AG04450 (cell line): Measurements from ENCODE around the gene FXN. TPM values are rescaled to one million over a fixed set of nuclear protein-coding genes. Genes with fewer than 3 reads are reported as not detected.

Source experiments
- CTCF ChIA-PET: fragments of 300-600, 350-600 bp; formaldehyde crosslinking; extraction: SDS; loops from one replicate; lab custom pipeline; 2022; ENCODE audit warnings: antibody characterized with exemption, inconsistent platforms; lab: Charles Lee
- POLR2A ChIA-PET: fragments of 350-600 bp; formaldehyde crosslinking; extraction: SDS; loops from one replicate; lab custom pipeline; 2021; ENCODE audit warnings: antibody characterized with exemption, inconsistent platforms; lab: Yijun Ruan, JAX
- DNase-seq: peaks from one replicate; pipeline ENCODE4 v3.0.0-alpha.2; 2011; ENCODE audit warnings: low read depth, low spot score
- H3K27ac ChIP-seq: one replicate; pipeline ENCODE4 v1.5.1; 2012; ENCODE audit warnings: low read depth, low read length, control low read depth
- H3K27me3 ChIP-seq: one replicate; pipeline ENCODE4 v1.6.0; 2012; ENCODE audit warnings: low read length; ENCODE audit not compliant: control insufficient read depth, insufficient read depth
- H3K4me3 ChIP-seq: 2 replicates; pipeline ENCODE4 v1.5.1; 2011; ENCODE audit warnings: mild to moderate bottlenecking, low read depth, low read length, control low read depth
- H3K9me3 ChIP-seq: 2 replicates; pipeline ENCODE4 v1.5.1; 2012; ENCODE audit warnings: low read length; ENCODE audit not compliant: control insufficient read depth, insufficient read depth
- polyA plus RNA-seq: library from polyadenylated mRNA; depleted of rRNA; stranded (reverse); fragments of >200 nt; gene quantifications from 2 replicates; pipeline ENCODE4 v1.2.3, GENCODE V29; 2011
- TF ChIP-seq, protein P1 (sequence below): IDR thresholded peaks from 2 replicates; pipeline ENCODE4 v1.5.1; 2011; ENCODE audit warnings: low read depth, low read length, control low read depth, inconsistent platforms

FXN gene
- polyA plus RNA-seq, 1 experiment, result 18.0 TPM

DNA sequence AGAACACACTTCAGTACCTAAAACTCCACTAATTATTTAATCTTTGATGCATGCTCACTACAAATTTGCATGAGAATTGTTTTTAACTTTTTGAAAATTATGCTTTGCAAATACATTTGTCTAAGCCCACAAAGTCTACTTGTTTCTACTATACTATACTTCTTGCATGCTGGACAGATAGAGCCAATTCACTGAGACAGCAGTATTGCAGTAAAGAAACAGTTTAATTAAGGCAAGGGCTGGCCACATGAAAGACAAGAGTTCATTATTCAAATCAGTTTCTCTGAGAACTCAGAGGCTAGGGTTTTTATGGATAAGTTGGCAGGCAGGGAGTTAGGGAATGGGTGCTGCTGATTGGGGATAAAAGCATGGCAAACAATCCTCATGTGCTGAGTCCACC is 6.0 kb upstream of the FXN start:
- no peak for DNase-seq
- no peaks in the 10 kb centered on the region for H3K27me3 ChIP-seq
- CTCF ChIA-PET, result no interaction called here
- no peak overlapping the region for H3K27ac ChIP-seq
- TF ChIP-seq, protein P1, sequence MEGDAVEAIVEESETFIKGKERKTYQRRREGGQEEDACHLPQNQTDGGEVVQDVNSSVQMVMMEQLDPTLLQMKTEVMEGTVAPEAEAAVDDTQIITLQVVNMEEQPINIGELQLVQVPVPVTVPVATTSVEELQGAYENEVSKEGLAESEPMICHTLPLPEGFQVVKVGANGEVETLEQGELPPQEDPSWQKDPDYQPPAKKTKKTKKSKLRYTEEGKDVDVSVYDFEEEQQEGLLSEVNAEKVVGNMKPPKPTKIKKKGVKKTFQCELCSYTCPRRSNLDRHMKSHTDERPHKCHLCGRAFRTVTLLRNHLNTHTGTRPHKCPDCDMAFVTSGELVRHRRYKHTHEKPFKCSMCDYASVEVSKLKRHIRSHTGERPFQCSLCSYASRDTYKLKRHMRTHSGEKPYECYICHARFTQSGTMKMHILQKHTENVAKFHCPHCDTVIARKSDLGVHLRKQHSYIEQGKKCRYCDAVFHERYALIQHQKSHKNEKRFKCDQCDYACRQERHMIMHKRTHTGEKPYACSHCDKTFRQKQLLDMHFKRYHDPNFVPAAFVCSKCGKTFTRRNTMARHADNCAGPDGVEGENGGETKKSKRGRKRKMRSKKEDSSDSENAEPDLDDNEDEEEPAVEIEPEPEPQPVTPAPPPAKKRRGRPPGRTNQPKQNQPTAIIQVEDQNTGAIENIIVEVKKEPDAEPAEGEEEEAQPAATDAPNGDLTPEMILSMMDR, result no peak
- no peak overlapping the region for H3K4me3 ChIP-seq
- no peaks in the 10 kb centered on the region; the same call in 1 of the 2 replicates for H3K9me3 ChIP-seq
- POLR2A ChIA-PET, result no interaction called here

DNA sequence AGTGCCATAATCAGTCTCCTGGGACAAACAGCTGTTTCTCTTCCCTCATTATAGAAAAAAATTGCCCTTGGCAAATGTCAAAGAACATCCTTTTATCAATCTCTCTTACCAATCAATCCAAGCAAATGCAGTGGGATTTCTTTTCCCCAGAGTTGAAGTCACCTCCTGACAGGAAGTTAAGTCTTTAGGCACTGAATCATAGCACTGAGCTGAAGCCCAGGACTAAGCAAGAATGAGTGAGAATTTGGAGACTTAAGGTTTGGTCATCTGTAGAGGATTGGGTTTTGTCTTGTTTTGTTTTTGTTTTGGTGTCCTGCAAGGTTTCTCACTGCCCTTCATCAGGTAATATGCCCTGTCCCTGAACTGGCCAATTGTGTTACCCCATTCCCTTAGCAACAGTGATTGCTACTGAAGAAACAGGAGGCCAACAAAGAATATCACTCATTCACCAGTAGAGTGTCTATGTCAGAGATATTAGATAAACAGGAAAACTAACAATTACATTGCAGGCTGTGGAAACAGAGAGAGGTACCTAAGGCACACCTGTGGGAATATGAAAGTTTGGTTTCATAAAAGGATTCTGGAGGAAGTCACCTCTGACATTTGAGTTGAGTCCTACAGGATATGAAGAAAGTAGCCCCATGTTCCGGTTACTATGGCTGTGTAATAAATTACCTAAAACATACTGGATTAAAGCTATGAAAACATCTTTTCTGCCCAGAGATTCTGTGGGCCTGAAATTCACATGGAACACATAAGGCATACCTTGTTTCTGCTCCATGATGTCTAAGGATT is 4.5 kb upstream of the FXN start:
- TF ChIP-seq, protein P1, result no peak
- no peak for DNase-seq
- Histone ChIP-seq H3K27ac (no peak overlapping the region), H3K27me3 (no peaks in the 10 kb centered on the region), H3K9me3 (no peaks in the 10 kb centered on the region; the same call in 1 of the 2 replicates), H3K4me3 (no peak overlapping the region)
- POLR2A ChIA-PET, result no interaction called here
- CTCF ChIA-PET, result interaction anchor here (0.8 kb wide), 1 partner anchor 32 kb away, joined by 4 read pairs; no protein-coding TSS in a partner anchor

DNA sequence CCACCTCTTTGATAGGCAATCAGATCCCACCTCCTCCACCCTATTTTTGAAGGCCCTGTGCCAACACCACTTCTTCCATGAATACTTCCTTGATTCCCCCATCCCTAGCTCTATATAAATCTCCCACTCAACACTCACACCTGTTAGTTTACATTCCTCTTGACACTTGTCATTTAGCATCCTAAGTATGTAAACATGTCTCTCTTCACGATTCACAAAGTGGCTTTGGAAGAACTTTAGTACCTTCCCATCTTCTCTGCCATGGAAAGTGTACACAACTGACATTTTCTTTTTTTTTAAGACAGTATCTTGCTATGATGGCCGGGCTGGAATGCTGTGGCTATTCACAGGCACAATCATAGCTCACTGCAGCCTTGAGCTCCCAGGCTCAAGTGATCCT is 1.5 kb upstream of the FXN start:
- ChIA-PET POLR2A (no interaction called here), CTCF (interaction anchor here (1.1 to 4.4 kb wide), 7 partner anchors 9 to 450 kb away, joined by 3 to 37 read pairs (median 4); no protein-coding TSS in a partner anchor)
- Histone ChIP-seq H3K4me3 (no peak overlapping the region), H3K27me3 (no peaks in the 10 kb centered on the region), H3K27ac (no peak overlapping the region), H3K9me3 (no peaks in the 10 kb centered on the region; the same call in 1 of the 2 replicates)
- no peak for DNase-seq
- TF ChIP-seq, protein P1, result no peak

DNA sequence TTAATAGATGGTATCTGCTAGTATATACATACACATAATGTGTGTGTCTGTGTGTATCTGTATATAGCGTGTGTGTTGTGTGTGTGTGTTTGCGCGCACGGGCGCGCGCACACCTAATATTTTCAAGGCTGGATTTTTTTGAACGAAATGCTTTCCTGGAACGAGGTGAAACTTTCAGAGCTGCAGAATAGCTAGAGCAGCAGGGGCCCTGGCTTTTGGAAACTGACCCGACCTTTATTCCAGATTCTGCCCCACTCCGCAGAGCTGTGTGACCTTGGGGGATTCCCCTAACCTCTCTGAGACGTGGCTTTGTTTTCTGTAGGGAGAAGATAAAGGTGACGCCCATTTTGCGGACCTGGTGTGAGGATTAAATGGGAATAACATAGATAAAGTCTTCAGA is 757 bp downstream of the FXN start:
- POLR2A ChIA-PET, result no interaction called here
- TF ChIP-seq, protein P1, result no peak
- peak overlapping the region; percentile 31 for H3K27ac ChIP-seq

DNA sequence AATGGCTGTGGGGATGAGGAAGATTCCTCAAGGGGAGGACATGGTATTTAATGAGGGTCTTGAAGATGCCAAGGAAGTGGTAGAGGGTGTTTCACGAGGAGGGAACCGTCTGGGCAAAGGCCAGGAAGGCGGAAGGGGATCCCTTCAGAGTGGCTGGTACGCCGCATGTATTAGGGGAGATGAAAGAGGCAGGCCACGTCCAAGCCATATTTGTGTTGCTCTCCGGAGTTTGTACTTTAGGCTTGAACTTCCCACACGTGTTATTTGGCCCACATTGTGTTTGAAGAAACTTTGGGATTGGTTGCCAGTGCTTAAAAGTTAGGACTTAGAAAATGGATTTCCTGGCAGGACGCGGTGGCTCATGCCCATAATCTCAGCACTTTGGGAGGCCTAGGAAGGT is 1.2 kb downstream of the FXN start:
- DNase-seq, result no peak
- Histone ChIP-seq H3K9me3 (no peaks in the 10 kb centered on the region), H3K27ac (no peak overlapping the region), H3K27me3 (no peaks in the 10 kb centered on the region), H3K4me3 (peak overlapping the region; percentile 96)
- ChIA-PET POLR2A (no interaction called here), CTCF (interaction anchor here (0.7 to 4.4 kb wide), 6 partner anchors 28 to 157 kb away, joined by 3 to 37 read pairs (median 3); no protein-coding TSS in a partner anchor)
- TF ChIP-seq, protein P1, result no peak

More for the DNA sequence above, 757 bp downstream of the FXN start:
- H3K27me3 ChIP-seq, result no peaks in the 10 kb centered on the region
- CTCF ChIA-PET, result interaction anchor here (0.6 to 4.4 kb wide), 16 partner anchors 11 to 269 kb away, joined by 3 to 37 read pairs (median 4); no protein-coding TSS in a partner anchor
- H3K4me3 ChIP-seq, result peak overlapping the region; percentile 96
- DNase-seq, result no peak
- H3K9me3 ChIP-seq, result no peaks in the 10 kb centered on the region
